Retinal pigment epithelial cell (primary cell): ENCODE results near the gene PDK2.

ENCODE experiments used
- DNase-seq: peaks from one replicate; pipeline ENCODE4 v3.0.0-alpha.2; 2010; ENCODE audit warnings: low read depth
- H3K4me3 ChIP-seq: 2 replicates; pipeline ENCODE4 v1.5.1; 2011; ENCODE audit warnings: mild to moderate bottlenecking, low read length, control low read depth, moderate library complexity
- CTCF ChIP-seq: conservative IDR thresholded peaks from 2 replicates; pipeline ENCODE4 v1.5.1; 2011; ENCODE audit warnings: low read depth, low read length, control low read depth, inconsistent platforms

PDK2 gene

GRCh38 chr17:50063561-50064252, 31.4 kb upstream of the PDK2 start:
- no peak for TF ChIP-seq CTCF
- no peak overlapping the region for H3K4me3 ChIP-seq
- DNase-seq = no peak

GRCh38 chr17:50064253-50065001, 30.7 kb upstream of the PDK2 start:
- H3K4me3 ChIP-seq = no peak overlapping the region
- peak; percentile 93 for DNase-seq
- TF ChIP-seq CTCF = no peak

- TF ChIP-seq CTCF = no peak
- no peak for DNase-seq
- H3K4me3 ChIP-seq = no peak overlapping the region
Observed at GRCh38 chr17:50065056-50065455, 30.1 kb upstream of the PDK2 start.

GRCh38 chr17:50066995-50067394, 28.2 kb upstream of the PDK2 start:
- DNase-seq = no peak
- no peak overlapping the region for H3K4me3 ChIP-seq
- TF ChIP-seq CTCF = no peak

GRCh38 chr17:50067996-50068395, 27.2 kb upstream of the PDK2 start:
- DNase-seq = no peak
- no peak overlapping the region for H3K4me3 ChIP-seq
- TF ChIP-seq CTCF = no peak

- H3K4me3 ChIP-seq = no peak overlapping the region
- DNase-seq = no peak
Observed at GRCh38 chr17:50070908-50071680, 24.1 kb upstream of the PDK2 start.

More at GRCh38 chr17:50070908-50071680, 24.1 kb upstream of the PDK2 start:
- TF ChIP-seq CTCF = no peak
